ENCODE measurements around the gene ITIH3.

Gene ITIH3

DNA sequence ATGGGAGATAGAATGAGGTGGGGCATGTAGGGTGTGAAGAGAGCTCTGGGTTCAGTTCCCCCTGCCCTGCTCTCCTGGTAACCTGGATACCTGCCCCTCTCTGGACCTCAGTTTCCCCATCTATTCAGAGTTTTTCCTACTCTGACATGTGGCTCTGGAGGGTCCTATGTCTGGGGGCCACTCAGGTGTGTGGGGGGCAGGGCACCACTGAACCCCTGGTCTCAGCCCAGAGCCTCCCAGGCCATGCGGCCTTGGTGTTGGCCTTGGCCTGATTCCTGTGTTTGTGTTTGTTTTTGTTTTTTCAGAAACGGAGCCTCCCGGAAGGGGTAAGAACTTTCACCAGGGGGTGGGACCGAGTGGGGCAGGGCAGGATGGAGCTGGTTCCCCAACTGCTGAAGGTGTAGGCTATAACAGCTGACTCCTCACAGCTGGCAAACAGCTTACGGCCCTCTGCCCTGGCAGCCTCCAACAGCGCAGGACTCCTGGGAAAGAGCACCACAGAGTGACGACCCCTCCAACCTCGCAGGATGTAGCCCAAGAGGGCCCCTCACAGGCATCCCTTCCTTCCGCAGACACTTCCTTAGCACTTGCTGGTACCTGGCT is 803 bp downstream of the ITIH3 start:
- no peak for DNase-seq (ENCODE audit: low spot score)

DNA sequence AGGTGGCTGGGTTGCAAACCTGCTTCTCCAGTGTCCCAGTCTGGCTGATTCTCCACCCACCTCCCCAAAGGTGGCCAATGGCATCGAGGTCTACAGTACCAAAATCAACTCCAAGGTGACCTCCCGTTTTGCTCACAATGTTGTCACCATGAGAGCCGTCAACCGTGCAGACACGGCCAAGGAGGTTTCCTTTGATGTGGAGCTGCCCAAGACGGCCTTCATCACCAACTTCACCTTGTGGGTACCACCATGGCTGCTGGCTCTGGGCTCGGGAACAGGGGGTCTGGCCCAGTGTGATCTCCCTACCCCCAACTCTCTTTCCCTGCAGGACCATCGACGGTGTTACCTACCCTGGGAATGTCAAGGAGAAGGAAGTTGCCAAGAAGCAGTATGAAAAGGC is 1.8 kb downstream of the ITIH3 start:
- no peak for DNase-seq (ENCODE audit: low spot score)

DNA sequence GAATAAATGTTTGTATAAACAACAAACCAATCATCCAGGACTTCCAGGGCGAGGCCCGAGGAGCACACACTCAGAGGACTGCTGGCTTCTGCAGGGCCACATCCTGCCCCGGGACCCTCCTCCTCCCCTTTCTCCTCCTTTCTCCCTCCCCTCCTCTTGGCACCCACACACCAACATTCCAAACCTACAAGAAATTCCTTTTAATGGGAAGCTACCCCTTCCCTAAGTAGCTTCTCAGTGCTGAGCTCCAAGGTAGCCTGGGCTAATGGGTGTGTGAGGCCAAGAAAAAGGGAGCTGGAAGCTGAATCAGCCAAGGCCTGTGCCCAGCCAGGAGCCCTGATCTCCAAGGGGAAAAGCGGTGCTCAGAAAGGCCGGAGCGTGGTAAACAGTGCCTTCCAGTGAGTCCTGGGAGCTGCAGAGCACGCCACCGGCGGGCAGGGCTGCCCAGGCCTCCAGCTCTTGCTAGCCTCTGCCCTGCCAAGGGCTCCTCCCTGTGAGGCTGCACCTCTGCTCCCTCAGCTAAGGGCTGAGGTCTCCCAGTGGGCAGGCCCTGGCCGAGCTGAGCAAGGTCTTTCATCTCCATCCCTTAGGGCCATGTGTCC is 3.9 kb downstream of the ITIH3 start:
- DNase-seq (ENCODE audit: low spot score) = no peak

DNA sequence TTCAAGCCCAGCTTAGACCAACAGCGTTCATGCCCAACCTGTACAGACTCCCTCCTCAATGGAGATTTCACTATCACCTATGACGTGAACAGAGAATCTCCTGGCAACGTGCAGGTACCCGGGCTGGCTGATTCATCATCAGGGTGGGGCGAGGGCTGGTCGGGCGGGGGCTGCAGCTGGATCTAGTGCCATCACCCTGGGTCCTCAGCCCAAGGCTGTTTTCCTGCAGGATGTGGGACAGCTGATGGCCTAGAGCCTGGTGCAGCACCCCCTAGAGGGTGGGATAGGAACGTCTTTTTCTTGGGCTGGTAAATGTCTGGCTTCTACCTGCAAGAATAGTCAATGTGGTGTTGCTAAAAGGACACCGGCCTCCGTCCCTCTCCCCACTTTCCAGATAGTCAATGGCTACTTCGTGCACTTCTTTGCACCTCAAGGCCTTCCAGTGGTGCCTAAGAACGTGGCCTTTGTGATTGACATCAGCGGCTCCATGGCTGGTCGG is 4.4 kb downstream of the ITIH3 start:
- DNase-seq (ENCODE audit: low spot score) = no peak

DNA sequence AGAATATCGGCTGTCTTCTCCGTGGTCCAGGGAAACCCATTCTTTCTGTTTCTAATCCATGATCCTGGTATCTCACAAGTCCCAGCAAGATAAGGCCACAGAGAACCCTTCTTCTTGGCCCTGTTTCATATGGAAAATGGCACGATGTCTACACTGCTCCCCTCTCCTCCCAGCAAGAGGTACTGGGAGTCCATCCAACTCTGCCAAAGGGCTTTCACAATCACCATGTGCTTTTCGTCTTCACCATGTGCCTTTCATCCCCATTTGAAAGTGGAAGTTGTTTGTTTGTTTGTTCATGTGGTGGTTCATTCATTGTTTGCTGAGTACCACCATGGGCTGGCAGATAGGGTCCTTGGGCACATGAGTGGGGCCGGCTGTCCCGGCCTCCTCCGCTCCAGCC is 5.5 kb downstream of the ITIH3 start:
- DNase-seq (ENCODE audit: low spot score) = no peak

DNA sequence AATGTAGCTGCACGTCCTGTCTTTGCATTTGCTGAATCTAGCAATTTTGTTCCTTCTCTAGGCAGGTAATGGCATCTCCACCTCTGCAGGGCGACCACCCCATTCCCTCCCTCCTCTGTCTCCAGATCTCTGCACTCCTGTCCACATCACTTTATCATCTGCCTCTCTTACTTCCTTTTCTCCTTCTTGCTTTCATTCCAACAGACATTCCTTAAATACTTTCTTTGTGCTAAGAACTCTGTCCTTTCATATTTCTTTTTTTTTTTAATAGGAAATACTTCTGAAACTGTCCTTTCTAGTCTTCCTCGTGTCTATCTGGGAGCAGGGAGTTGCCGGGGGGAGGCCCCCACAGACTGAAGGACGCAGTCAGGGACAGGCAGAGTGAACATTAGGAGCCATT is 7.2 kb downstream of the ITIH3 start:
- DNase-seq (ENCODE audit: low spot score) = no peak

DNA sequence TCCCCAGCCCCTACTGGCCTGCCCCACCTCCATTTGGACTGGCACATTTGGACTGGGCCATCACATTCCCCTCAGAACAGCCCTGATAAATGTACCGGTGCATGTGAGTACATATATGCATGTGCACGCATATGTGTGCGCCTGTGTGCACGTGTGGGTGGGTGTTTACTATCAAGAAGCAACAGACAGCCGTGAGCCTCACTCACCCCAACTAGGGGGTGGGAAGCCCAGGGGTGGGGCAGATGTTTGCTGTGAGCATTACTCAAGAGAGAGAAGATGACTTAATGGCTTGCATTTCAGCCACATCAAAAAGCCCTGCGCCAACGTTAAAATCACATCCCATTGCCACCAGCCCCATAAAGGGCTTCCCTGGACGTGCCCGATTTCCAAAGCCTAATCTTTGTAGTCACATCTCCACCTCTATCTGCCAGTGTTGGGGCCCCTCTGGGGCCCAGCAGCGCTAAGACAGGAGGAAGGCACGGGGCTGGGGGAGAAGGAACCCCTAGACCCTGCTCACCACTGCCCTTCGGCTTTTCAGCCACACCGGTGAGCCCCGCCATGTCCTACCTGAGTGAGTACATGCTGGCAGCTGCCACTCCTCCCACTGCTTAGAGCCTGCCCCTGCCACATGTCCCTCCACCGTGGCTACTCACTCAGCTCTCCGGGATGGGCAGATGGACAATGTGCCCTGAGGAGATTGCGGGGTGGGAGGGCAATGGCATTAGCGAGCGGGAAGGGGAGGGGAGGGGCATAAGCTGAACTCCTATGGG is 10.9 kb downstream of the ITIH3 start:
- no peak for DNase-seq (ENCODE audit: low spot score)

DNA sequence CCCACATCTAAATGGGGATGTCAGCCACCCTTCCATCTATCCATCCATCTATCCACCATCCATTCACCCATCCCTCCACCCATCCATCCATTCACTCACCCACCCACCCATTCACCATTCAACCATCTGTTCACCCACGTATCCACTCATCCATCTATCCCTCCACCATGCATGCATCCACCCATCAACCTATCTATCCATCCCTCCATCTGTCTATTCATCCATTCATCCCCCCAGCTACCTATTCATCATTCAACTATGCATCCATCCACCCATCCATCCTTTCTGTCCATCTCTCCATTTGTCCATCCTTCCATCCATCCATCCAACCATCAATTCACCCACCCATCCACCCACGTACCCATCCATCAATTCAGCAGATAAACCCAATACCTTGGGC is 14.6 kb downstream of the ITIH3 start:
- no peak for DNase-seq (ENCODE audit: low spot score)

DNA sequence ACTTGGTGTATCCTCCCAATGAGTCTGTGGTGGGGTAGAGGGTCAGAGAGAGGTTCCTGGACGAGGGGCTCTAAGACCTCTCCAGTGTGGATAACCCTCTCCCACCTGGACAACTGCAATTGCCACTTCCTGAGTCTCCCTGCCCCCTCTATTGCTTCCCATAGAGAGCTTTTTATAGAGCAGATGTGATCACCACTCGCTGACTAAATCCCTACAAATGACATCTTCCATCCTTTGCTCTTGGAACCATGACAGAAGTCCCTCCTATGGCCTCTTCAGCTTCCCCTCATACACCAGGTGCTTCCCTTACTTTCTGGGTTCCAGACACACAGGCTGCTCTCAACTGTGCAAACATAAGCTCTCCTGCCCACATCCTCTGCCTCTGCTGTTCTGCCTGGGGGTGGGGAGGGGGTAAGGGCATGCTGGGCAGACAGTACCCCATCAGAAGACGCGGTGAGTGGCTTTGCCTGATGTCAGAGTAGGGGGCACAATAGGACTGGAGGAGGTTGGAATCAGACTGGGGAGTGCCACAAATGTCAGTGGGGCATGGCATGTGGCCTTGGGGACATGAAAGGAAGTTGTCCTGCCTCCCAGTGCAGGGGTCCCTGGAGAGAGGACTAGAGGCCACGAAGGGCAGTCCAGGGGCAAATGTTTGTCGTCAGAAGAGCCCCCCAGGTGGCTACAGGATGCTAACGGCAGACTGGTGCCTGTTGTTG is 15.2 kb downstream of the ITIH3 start:
- no peak for DNase-seq (ENCODE audit: low spot score)

DNA sequence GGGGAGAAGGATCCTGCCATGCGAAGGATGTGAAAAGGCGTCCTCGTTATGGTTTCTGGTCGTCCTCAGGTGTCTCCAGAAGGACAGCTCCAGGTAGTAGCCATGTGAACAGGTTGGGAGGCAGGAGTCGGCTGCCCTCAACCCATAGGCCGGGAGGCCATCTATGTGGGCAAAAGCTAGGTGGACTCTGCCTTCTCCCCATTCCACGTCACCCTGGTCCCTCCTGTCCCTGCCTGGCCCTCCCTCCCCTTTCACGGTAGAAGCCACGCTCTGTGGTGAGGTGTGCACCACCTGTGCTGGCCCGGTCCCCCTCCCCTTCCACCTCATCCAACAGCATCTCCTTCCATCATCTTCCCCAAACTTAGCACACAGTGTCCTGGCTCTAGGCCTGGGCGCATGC is 16.3 kb downstream of the ITIH3 start:
- DNase-seq (ENCODE audit: low spot score) = no peak

DNA sequence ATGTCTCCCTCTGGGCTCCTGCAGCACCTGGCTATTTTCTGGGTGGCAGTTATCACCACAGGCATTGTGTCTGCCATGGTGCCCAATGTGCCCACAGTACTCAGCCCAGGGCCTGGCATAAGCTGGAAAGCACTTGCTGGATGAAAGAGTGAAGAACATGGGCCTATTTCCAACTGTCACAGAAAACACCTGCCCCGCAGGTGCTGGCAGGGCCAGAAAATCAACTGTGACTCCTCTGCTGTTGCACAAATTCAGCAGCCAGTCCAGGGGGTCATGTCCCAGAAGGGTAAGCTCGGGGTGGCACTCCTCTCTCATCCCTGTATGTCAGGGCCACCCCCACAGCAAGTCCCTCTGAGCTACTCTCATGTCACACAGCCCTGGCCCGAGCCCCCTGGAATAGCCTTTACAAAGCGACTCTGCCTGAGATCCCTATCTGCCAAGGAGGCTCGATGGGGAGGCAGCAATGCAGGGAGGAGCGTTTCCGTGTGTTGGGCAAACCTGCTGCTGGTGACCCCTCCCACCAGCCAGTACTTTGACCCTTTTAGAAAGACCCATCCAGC is 16.9 kb downstream of the ITIH3 start:
- DNase-seq (ENCODE audit: low spot score) = no peak

DNA sequence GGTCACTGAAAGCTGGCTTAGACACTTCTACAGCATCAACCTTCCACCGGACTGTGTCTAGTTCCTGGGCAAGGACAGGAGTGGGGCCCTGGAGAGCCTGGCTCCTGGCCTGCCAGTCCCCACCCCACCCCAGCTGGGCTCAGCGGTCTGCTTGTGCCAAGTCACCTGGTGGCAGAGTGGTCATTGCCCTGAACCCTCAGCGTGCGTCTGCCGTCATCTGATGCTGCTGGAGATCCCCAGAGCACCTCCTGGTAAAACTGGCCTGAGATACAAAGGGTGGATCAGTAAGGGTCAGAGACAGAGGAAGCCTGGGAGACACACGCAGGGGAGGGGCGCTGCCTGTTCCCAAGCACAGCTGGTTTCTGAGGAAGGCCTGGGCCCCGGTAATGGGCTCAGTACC is 19.2 kb downstream of the ITIH3 start:
- DNase-seq (ENCODE audit: low spot score) = no peak

DNA sequence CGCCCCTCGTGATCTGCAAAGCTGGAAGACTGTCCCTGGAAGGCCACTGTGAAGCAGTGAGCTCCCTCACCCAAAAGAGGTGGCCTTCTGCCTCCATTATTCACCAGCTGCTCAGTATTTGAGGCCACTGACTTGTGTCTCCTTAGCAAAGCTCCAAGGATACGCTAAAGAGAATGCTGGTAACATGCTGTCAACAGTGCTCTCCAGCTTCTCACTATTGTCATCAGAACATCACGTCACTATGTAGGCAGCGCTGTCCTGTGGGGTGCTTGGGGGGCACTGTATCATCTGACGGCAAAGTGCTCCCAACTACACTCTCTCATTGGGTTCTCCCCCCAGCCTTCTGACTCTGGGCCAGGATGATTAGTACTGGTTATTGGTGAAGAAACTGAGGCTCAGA is 21.6 kb downstream of the ITIH3 start:
- DNase-seq (ENCODE audit: low spot score) = no peak

DNA sequence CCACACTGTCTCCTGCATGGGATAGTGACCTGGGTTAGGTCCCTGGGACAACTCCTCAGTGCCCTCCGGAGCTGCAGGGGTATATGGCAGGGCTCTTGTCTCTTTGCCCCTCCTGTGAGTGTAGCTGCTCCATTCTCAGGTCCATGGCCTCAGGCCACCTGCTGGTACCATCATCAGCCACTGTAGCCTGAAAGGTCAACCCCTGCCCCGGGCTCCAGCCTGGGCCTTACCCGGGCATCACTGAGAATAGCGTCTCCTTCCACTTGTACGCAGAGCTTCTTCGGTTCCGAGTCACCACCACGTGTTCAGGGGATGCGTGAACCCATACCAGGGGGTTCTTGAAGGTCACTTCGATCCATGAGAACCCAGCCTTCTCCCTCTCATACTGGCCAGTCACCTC is 22.1 kb downstream of the ITIH3 start:
- no peak for DNase-seq (ENCODE audit: low spot score)

DNA sequence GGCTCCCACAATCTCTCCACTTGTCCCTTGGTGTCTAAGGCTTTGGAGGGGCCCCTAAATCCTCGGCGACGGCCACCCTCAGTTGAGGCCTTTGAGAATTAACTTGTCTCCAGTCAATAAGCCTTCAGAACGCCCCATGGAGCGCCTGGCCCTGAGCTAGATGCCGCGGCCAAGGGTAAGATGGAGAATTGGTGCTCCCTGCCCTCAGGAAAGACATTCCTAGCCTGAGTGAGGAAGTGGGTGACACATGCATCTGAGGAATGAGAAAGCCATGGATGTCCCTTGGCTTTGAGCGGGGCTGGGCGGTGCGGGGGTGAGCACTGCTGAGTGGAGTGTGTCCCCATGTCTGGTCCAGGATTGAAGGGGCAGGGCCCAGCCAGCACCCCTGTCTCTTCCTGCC is 22.6 kb downstream of the ITIH3 start:
- no peak for DNase-seq (ENCODE audit: low spot score)

DNA sequence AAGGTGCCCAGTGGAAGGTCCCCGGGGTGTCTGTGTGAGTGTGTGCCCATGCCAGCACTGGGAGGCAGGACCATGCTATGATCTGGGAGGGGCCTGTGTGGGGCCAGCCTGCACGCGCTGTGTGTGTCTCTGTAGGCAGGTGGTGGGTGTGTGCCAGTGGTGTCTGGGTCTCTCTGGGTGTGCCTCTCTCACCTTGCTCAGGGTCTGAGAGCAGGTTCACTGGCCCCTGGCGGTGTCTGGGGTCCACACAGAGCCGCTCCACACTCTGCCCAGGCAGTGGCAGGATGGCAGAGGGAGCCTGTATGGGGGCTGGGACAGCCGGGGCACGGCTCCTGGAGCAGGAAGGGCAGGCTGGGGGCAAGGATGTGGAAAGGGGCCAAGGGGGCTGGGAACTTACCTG is 23.3 kb downstream of the ITIH3 start:
- no peak for DNase-seq (ENCODE audit: low spot score)

DNA sequence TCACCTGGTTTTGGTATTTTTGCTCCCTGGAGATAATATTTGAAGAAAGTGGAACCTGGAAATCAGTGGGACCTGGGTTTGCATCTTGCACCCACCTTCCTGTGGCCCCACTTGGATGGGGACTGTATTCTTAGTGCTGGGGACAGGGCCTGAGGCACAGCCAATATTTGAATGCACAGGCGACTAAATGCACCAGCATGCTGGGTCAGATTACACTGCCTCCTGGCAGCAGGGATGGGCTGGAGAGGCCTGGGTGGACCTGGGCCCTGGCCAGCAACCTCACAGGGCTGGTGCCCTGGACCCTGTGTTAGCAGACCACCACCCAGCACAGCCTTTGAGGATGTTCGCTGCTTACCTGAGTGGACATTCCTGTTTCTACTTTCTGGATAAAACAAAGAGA is 25.3 kb downstream of the ITIH3 start:
- DNase-seq (ENCODE audit: low spot score) = no peak

DNA sequence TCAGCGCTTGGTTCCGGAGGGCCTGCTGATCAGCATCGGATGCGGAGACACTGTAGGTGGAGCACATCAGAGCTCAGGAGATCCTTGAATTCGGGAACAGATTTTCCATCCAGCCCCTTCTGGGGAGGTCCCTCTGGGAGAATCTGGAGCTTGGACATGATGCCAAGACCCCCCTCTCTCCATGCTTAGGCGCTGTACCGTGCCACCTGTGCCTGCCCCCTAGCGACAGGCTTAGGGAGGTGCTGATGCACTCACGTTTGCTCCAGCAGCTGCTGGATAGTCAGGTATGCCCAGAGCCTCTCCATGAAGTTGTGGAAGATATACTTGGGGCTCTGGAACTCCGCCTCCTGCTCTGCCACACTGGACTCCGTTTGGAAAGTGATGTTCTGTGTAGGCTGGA is 26.1 kb downstream of the ITIH3 start:
- DNase-seq (ENCODE audit: low spot score) = no peak

DNA sequence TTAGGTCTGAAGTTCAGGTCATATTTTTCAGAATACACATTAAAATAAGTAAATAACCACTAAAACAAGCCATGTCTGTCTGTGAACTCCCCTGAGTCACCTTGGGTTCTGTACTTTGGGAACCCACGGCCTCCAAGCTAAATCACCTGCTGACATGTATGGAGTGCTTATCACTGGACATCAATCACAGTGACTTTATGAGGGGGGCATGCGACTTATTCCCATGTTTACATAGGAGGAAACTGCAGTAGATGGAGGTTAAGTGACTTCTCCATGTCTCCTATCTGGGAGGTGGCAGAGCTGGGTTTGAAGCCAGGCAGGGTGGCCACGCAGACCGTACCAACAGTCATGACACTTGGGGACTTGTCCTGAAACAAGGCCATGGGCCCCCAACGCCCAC is 27.8 kb downstream of the ITIH3 start:
- DNase-seq (ENCODE audit: low spot score) = no peak

DNA sequence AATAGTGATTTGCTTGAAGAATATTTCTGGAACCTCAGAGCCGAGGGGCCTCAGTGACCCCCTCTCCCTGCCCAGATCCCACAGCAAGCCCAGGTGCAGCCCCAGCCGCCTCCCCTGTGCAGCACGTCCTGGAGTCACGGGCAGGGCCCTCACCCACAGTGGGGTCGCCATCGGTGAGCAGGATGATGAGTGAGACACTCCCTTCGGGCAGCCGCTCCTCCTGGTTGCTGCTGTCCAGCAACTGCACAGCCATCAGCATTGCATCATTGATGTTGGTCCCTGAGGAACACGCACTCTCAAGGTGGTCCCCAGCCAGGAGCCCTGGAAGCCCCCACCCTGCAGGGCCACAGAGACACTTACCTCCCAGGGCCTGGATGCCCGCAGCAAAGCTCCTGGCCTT is 29.4 kb downstream of the ITIH3 start:
- no peak for DNase-seq (ENCODE audit: low spot score)

DNA sequence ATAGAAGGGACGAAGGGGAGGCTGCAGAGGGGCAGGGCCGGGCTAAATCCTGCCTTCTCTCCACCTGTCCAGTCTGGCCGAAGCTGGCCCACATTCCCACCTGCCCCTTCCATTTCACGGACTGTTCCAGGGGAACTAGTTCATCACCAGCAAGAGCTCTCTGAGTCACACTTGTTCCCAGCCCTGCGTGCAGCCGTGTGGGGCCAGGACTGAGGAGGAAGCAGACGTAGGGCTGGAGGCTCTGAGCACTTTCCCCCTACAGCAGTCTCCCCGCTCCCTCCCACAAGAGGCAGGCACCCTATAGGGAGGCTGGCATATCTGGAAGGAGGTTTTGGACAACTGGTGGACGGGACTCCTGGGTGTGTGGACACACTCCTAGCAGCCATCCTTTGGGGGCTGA is 32.8 kb downstream of the ITIH3 start:
- DNase-seq (ENCODE audit: low spot score) = no peak

DNA sequence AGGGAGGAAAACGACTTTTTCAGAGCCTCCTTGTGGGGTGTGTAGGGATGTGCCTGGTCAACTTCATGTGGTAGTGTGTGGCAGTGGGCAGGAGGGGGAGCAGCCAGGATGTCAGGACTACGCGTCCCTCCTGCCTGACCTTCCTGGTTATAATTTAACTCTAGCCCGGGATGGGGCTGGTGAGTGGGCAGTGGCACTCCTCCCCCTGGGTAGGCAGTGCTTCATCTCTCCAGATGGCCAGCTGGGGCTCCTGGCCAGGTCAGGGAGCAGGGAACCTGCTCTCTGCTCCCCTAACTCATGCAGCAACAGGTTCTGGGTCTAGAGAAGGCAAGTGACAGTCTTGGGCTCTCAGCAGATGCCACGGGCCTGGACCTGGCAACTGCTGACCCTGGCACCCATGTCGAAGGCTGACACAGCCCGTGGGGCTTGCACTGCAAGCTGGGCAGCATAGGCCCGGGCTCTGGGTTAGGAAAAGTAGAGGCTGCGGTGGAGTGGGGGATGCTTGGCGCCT is 33.3 kb downstream of the ITIH3 start:
- DNase-seq (ENCODE audit: low spot score) = no peak

Data from CD4-positive, alpha-beta T cell treated with Interleukin-6 at 100 ng/mL for 8 hours (primary cell).